ENCODE measurements around the gene EED.

EED gene

DNA sequence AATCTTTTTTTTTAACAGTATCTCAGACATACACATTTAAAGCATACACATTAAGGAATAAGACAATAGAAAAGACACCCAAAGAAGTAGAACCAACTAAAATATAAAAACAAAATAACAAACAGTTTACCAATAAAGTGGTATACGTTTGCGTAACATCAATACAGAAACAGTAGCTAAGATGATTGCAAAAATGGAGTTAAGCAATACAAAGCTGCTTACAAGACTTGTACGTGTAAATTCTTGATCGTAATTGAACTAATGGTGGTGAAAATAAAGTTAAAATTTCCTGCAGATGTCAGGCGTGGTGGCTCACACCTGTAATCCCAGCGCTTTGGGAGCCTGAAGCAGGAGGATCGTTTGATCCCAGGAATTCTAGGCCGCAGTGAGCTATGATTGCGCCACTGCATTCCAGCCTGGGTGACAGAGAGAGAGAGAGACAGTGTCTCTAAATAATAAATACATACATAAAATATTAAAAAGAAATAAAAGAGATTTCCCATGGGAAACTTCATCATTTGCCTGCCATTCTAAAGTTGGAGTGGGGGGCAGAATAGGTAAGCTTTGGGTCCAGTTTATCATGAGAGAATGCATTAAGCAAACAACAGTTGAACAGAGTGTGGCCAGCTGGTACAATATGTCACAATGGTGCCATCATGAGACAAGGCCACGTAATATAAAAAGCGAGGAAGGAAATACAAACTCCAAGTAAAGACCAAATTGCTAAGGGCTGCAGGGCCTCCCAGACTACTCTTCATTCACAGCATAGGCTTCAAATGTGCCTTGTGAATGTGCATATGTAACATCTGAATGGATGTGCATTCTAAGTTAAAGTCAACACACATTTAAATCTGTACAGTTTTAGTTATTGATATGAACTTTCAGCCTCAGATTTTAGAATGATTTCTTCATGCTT lies 38.9 kb upstream of the EED start:
- Histone ChIP-seq H3K9me3 (ENCODE audit: severe bottlenecking) (no peaks in the 10 kb centered on the region), H3K36me3 (no peaks in the 10 kb centered on the region), H3K27ac (no peak overlapping the region), H3K4me3 (ENCODE audit: low read depth, low read length) (no peak overlapping the region), H3K27me3 (ENCODE audit: insufficient read depth, low read depth, severe bottlenecking) (no peaks in the 10 kb centered on the region)
- DNase-seq, result no peak
- TF ChIP-seq, protein P1, sequence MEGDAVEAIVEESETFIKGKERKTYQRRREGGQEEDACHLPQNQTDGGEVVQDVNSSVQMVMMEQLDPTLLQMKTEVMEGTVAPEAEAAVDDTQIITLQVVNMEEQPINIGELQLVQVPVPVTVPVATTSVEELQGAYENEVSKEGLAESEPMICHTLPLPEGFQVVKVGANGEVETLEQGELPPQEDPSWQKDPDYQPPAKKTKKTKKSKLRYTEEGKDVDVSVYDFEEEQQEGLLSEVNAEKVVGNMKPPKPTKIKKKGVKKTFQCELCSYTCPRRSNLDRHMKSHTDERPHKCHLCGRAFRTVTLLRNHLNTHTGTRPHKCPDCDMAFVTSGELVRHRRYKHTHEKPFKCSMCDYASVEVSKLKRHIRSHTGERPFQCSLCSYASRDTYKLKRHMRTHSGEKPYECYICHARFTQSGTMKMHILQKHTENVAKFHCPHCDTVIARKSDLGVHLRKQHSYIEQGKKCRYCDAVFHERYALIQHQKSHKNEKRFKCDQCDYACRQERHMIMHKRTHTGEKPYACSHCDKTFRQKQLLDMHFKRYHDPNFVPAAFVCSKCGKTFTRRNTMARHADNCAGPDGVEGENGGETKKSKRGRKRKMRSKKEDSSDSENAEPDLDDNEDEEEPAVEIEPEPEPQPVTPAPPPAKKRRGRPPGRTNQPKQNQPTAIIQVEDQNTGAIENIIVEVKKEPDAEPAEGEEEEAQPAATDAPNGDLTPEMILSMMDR (IDR thresholded peaks at IDR 0.05; ENCODE audit: low read depth, low read length), result no peak

DNA sequence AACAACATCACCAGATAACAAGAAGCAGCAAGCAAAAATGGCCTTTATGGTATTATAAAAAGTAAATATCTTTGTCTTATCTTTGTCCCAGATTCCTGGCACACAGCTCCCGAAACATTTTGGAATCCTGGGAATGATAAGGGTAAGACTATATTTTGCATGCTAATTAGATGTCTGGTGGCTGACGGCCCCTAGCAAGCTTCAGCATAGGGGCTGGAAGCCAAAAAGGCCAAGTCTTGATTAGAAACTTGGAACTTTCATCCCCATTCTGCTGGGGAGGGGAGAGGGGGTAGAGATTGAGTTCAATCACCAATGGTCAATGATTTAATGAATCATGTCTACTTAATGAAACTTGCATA lies 38.2 kb upstream of the EED start:
- H3K27ac ChIP-seq, result no peak overlapping the region

DNA sequence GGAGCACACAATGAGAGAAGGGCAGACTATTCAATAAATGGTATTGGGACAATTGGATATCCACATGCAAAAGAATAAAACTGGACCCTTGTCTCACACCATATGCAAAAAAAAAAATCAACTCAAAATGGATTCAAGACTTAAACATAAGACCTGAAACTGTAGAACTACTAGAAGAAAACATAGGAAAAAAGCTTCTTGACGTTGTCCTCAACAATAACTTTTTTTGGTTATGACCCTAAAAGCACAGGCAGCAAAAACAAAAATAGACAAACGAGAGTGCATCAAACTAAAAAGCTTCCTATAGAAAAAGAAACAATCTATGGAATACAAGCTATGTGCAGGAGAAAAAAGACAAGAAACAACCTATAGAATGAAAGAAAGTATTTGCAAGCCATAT lies 37.1 kb upstream of the EED start:
- no peaks in the 10 kb centered on the region for H3K27me3 ChIP-seq (ENCODE audit: insufficient read depth, low read depth, severe bottlenecking)
- H3K9me3 ChIP-seq (ENCODE audit: severe bottlenecking), result no peaks in the 10 kb centered on the region
- TF ChIP-seq, protein P1 (IDR thresholded peaks at IDR 0.05; ENCODE audit: low read depth, low read length), result no peak
- no peak for DNase-seq
- no peaks in the 10 kb centered on the region for H3K36me3 ChIP-seq
- no peak overlapping the region for H3K4me3 ChIP-seq (ENCODE audit: low read depth, low read length)
- no peak overlapping the region for H3K27ac ChIP-seq

More for the DNA sequence above, 38.2 kb upstream of the EED start:
- no peaks in the 10 kb centered on the region for H3K27me3 ChIP-seq (ENCODE audit: insufficient read depth, low read depth, severe bottlenecking)
- no peak for DNase-seq
- H3K4me3 ChIP-seq (ENCODE audit: low read depth, low read length), result no peak overlapping the region
- no peaks in the 10 kb centered on the region for H3K36me3 ChIP-seq
- no peaks in the 10 kb centered on the region for H3K9me3 ChIP-seq (ENCODE audit: severe bottlenecking)
- TF ChIP-seq, protein P1 (IDR thresholded peaks at IDR 0.05; ENCODE audit: low read depth, low read length), result no peak

DNA sequence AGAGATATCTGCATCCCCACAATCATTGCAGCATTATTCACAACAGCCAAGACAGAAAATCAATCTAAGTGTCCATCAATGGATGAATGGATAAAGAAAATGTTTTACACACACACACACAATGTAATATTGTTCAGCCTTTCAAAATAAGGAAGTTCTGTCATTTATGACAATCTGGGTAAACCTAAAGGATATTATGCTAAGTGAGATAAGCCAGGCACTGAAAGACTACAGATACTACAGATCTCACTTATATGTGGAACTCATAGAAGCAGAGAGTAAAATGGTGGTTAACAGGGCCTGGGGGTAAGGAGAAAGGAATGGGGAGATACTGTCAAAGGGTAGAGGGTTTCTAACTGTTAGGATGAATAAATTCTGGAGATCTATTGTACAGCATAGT lies 36.0 kb upstream of the EED start:
- Histone ChIP-seq H3K36me3 (no peaks in the 10 kb centered on the region), H3K27ac (no peak overlapping the region), H3K4me3 (ENCODE audit: low read depth, low read length) (no peak overlapping the region), H3K27me3 (ENCODE audit: insufficient read depth, low read depth, severe bottlenecking) (no peaks in the 10 kb centered on the region), H3K9me3 (ENCODE audit: severe bottlenecking) (no peaks in the 10 kb centered on the region)
- DNase-seq, result no peak
- TF ChIP-seq, protein P1 (IDR thresholded peaks at IDR 0.05; ENCODE audit: low read depth, low read length), result no peak

DNA sequence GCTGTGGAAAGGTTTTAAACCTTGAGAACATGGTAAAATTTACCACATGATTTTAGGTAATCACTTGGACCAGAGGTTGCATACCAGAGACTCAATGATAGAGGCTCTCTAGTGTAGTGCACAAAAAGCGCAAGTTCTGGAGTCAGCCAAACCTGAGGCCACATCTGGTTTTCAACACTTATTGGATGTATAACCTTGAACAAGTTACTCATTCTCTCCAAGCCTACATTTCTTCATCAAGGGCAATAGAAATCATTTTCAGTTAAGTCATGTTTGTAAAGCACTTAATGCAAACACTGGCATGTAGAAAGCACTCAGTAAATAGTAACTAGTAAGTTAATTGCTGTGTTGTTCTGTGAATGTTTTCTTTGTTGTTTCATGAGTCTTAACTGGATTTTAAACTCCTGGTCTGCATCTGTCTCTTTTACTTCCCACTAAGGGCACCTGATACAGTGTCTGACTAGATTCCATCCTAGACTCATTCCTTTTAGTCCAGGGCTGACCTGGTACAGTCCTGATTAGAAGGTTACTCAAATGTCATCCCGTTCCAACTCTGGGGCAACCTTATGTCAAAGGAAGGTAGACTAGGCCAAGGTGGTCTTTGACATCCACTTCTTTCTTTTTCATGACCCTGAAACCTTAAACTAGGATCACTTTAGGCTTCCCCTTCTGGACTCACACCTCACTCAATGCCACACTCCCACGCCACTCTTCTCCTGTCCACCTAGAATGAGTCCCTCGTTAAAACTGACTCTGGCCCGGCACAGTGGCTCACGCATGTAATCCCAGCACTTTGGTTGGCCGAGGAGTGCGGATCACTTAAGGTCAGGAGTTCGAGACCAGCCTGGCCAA lies 34.5 kb upstream of the EED start:
- Histone ChIP-seq H3K9me3 (ENCODE audit: severe bottlenecking) (no peaks in the 10 kb centered on the region), H3K36me3 (no peaks in the 10 kb centered on the region), H3K27me3 (ENCODE audit: insufficient read depth, low read depth, severe bottlenecking) (no peaks in the 10 kb centered on the region), H3K4me3 (ENCODE audit: low read depth, low read length) (no peak overlapping the region), H3K27ac (no peak overlapping the region)
- TF ChIP-seq, protein P1 (IDR thresholded peaks at IDR 0.05; ENCODE audit: low read depth, low read length), result no peak
- no peak for DNase-seq
